ENCODE data around the gene FTO. TPM values are rescaled to one million over a fixed set of nuclear protein-coding genes. Genes with fewer than 3 reads are reported as not detected.

Gene FTO
- total RNA-seq, 1 donor from 2014 or later, result 67.2 TPM

DNA sequence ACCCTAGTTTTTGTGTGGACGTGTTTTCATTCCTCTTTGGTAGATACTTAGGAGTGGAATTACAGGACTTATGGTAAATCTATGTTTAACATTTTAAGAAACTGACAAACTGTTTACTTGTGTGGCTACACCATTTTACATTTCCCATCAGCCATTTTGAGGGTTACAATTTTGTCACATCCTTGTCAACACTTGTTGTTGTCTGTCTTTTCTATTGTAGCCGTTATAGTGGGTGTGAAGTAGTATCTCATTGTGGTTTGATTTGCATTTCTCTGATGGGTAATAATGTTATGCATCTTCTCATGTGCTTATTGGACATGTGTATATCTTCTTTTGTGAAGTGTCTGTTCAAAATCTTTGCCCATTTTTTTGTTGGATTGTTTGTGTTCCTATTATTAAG lies 4.5 kb downstream of the FTO start:
- DNase-seq (ENCODE audit: low spot score), result no peak

DNA sequence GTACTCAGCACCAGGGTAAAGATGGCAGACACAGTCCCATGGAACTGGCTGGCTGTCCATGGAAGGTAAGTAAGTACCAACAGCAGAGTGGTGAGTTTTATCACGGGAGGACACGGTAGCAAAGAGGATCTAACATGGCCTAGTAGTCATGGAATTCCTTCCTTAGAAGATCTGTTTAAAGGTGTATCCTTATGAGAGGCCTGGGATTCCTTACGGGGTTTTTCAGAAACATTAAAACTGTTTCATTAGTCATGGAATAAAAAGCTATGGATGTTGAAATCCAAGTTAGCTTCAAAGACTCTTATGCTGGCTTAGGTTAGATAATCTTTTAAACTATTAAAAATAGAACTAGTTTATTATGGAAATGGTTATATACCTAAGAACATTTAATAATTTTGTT lies 7.4 kb downstream of the FTO start:
- DNase-seq (ENCODE audit: low spot score), result peak; percentile 44

DNA sequence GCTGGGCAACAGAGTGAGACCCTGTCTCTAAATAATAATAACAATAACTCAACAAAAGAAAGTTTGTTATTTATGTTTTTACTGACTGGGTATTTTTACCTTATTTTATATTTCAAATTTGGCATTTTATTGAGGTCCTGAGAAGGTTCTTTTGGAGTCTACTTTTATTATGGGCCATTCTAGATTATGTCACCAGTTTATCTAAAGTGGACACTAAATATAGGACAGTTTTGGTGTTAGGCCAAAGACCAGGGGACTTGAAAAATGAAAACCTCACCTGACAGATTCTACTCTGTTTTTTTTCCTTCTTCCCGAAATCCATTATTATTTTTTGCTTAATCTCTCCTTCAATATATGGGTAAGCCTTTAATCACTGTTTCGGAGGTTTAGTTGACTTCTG lies 8.1 kb downstream of the FTO start:
- DNase-seq (ENCODE audit: low spot score), result no peak

DNA sequence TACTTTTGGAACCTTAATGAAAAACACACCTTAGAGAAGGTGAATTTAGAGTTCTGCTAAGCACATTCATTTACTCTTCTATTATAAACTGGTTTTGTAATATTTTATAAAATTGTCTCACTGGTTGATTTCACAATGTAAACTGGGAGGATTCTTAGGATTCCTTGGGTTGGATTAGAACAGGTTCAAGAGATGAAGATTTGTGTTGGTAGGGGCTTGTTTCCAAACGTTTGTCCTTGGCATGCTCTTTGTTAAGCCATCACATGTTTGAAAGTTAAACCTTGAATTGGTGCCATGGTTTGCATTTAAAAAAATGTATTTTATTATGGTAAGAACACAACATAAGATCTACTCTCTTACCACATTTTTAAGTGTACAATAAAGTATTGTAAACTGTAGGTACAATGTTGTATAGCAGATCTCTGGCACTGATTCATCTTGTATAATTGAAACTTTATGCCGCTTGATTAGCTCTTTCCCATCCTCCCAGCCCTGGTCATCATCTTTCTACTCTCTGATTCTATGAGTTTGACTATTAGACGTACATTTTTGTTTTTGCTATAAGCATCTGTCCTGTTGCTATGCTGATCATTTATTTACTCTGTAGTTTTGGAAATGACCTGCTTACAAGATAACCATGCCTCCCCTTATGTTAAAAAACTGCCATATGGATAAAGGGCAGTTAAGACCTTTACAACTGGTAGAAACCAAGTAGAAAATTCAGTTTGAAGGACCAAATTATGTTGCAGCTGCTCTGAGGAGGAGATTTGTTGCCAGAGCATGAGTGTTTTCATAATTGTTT lies 9.6 kb downstream of the FTO start:
- DNase-seq (ENCODE audit: low spot score), result no peak

DNA sequence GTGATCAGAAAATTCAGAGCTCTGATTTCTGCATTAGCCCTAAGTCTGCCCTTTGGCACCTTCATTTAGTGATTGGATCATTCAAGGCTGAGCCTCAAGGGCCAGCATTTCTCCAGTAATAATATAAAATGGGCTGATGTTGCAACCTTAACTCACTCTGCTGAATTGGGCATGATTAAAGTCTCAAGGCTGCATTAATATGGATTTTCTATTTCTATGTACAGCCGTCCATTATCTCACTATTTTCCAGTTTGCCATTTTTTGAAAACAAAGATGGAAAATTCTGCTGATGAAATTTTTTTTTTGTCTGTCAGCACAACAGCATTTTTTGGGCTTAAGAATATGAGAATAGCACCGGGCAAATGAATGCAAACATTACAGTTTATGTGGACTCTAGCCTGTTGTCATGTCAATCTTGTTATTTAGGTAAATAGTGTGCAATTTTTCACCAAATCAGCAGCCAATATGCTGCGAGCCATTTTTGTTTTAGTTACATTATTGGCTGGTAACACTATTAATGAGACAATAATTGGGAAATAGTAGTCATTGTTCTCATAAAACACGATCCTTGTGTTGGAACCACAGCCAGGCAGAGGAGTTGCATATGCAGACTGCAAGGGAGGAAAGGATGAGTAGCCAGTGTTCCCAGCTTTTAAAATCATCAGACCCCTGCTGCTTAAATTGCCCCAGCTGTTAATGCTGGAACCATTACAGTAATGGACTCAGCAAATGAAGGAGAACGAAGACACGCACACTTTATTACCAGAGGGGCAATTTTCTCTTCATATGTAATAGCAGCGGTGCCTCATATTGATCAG lies 10.5 kb downstream of the FTO start:
- peak; percentile 77 for DNase-seq (ENCODE audit: low spot score)

DNA sequence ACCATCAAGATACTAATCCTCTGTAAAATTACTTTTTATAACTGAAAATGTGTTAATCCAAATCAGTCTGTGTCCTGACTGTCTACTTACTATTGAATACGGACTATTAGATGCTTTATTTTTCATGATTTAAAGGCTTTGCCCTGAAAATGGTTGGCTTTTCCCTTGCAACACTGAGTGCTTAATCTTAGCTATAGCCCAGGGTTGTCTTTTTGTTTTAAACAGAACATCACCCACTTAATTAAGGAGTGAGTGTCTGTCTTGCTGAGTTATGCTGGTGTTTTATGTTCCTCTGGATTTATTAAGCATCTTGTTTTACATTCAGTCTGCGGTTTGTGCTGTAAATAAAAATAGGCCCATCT lies 11.0 kb downstream of the FTO start:
- DNase-seq (ENCODE audit: low spot score), result no peak

DNA sequence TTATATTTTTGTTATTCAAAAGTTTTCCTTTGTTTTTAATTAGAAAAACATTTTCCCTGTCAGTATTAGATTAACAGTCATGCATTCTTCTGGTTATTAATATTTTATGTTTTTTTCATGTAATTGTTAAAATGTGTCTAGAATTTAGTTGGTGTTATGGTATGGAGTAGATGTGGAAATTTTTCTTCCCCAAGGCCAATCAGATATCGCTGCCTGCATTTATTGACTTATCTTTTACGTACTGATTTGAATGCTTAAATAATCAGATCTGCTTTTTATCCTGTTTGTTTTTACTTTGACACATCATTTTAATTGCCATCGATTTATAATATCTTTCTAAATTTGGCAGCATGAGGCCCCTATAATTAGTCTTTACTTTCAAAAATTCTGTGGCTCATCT lies 13.6 kb downstream of the FTO start:
- DNase-seq (ENCODE audit: low spot score), result no peak

DNA sequence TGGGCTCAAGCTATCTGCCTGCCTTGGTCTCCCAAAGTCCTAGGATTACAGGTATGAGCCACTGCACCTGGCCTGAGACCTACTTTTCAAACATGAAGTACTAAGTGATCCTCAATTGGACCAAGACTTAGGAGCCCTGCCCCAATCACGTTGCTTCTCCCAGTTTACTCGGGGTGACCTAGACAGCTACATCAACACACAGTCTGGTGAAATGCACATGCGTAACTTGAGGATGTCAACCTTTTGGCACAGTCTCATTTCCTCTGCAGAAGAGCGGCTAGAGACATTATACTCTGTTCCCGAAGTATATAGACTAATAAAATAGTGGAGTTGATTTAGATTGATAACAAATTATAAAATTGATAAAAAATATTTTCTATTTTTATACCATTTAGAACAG lies 17.1 kb downstream of the FTO start:
- no peak for DNase-seq (ENCODE audit: low spot score)

DNA sequence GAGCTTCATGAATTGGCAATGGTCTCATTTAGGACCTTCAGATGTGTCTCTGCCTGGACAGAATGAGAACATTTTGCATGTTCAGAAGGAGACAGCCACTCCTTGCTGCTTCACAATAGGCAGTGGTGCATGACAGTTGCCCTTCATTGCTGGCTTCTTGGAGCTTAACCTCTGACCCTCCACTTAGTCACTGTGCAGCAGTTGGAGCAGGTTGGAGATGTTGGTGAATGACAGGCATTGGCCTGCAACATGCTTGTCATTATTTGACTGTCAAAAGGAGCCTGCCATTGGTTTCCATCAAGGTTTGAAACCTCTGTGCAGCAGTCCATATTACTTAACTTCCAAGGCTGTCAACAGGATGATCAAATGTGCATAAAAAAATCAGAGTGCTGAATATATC lies 22.7 kb downstream of the FTO start:
- DNase-seq (ENCODE audit: low spot score), result no peak

DNA sequence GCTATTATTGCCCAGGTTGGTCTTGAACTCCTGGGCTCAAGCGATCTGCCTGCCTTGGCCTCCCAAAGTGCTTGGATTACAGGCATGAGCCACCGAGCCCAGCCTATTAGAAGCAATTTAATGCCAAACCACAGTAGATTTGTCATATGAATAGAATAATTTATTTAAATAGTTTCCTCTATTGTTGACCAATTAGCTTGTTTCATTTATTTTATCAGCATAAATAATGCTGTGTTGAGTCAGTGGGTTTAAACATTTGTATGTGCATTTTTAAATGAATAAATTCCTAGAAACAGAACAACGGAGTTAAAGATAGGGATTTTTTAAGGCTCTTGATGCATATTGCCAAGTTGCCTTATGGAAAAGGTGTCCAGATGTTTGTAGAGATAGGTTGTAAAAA lies 26.7 kb downstream of the FTO start:
- no peak for DNase-seq (ENCODE audit: low spot score)

DNA sequence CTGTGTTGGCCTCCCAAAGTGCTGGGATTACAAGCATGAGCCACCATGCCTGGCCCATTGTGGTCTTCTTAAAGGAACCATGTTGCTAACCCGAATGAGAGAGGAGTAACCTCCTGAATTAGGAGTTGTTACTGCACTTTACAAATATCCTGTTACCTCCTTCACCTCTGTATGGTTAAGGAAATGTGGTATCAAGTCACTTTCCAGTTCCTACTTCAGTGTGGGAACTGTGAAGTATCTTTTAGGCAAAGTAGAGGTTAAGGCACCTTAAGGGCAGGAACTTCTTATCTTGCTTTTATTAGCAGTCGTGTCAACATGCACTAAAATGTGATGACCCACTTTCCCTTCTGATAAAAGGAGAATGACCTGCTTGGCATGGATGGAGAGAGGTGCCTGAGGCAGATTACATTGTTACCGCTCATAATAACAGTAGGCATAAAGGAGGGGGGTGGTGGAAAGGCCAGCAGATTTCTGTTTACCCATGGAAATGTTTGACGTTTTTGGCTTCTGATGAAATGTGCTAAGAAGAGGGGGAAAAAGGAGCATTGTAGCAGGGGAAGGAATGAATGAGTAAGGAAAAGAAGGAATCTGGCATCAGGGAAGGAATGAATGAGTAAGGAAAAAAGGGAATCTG lies 28.5 kb downstream of the FTO start:
- no peak for DNase-seq (ENCODE audit: low spot score)

DNA sequence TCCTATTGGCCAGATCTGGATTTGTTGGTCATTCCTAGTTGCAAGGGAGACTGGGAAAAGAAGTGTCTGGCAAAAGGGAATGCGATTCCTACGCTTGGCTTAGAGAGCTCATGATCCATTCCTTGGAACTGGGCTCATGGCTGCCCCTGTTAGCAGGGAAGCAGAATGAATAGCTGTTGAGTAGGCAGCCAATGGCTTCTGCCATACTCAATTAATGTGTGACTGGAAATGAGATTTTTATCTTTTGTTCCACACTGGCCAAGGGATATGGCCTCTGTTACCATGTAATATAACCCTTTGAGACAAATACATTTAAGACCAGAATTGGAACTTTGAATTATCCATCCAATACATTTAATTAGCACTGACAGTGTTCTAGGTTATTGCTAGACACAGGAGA lies 31.0 kb downstream of the FTO start:
- no peak for DNase-seq (ENCODE audit: low spot score)

DNA sequence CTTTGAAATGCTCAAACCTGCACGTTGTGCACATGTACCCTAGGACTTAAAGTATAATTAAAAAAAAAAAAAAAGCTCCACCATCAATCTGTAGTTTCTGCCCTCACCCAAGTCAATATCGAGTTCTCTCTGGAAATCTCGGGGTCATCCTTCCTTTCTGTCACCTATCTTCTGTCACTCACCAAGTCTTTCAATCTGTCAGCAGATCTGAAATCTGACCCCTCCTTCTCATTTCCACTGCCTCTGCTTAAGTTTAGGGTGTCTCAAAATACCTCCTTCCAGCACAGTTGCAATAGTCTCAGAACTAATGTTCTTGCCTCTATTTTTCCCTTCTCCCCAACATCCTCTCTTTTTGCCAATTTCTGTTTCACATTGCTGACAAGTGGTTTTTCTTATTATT lies 32.3 kb downstream of the FTO start:
- DNase-seq (ENCODE audit: low spot score), result no peak

DNA sequence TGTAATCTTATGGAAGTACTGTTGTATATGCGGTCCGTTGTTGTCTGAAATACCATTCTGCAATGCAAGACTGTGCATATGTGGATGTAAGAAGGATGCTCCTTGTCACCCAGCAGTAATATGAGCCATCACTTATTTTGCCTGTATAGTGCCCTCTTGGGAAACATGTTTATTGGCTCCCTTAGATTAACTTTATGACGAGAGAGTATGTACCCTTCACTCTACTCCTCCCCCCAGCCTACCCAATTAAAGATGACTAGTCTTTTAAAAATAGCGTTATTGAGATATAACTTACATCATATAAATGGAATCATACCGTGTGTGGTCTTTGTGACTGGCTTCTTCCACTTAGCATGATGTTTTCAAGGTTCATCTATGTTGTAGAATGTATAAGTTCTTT lies 33.6 kb downstream of the FTO start:
- DNase-seq (ENCODE audit: low spot score), result no peak

DNA sequence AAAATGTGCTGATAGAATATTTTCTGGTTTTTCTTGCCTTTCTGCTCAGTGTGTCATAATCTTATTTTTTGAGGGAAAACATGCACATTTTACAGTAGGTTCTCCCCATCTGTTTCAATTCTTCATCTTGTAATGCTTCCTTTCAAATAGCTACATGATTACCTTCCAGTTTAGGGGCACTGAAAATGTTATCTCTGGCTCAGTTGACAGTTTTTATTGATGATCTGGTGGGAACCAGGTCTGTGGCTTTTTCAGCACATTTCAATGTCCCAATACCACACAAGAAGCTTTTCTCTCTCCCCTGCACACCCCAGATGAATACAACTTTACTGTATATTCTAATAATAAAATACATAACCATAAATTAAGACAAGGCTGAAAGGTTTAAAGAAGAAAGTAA lies 36.5 kb downstream of the FTO start:
- DNase-seq (ENCODE audit: low spot score), result peak; percentile 20

DNA sequence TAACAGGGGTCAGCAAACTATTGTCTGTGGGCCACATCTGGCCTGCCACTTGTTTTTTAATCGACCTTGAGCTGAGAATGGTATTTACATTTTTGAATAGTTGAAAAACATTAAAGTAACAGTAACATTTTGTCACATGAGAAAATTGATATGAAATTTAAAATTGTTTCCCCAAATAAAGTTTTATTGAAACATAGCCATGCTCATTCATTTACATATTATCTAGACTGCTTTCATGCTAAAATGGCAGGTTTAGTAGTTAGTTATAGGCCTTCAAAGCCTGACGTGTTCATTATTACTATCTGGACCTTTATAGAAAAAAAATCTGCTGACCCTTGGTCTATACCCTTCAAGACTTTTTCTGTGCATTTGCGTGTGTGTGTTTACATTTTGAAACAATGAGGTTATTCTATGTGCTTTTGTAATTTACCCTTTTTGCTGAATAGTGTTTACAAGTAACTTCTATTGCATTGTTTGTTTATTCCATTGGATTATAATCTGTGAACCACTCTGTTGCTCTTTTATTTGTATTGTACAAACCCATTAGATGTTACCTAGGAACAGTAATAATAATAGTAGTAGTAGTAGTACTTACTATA lies 37.1 kb downstream of the FTO start:
- no peak for DNase-seq (ENCODE audit: low spot score)

DNA sequence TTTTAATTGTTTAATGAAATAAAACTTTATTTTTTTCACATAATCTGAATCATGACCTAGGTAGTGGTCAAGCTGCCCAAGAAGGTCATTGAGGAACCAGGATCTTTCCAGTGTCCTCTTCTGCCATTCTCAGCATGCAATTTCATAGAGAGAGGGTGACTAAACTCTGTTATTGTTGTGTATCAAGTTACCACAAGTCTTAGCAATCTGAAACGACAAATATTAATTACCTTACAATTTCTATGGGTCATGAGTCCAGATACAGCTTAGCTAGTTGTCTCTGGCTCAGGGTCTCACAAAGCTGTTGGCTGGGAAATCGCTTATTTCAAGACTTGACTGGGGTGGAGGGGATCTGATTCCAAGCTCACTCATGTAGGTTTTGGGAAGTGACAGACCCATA lies 37.6 kb downstream of the FTO start:
- no peak for DNase-seq (ENCODE audit: low spot score)

DNA sequence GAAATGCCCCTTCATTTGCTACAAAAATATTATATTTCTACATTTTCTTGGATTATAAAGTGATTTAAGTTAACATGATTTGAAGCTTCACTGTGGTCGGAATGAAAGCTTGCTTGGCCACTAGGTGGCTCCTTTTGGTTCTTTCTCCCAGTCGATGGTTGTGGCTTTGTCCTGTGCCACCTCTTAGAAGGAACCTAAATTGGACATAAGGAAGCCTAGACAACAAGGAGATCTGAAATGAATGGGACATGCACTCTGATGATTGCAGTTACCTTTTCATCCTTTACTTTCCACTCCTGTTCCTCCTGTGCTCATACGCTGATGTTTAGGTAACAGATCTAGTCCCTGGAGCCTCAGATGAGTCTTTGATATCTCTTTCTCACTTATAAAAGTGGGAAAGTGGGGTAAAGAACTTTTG lies 39.2 kb downstream of the FTO start:
- DNase-seq (ENCODE audit: low spot score), result no peak

DNA sequence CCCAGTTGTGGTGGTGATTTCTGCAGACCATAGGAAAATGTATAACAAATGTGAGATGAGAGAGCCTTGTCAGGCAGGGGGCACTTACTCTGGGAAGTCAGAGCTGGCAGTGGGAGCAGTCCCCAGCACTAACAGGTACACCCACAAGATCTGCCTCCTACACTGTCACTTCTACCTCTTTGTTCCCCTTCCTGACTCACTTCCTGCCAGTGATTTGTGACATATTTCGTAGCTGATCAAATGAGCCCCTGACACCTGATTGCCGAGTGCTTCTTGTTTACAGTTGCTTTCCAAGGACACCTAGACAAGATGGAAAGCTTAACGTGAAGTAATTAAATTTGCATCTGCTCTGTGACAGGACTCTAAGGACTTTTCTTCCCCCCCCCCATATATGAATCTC lies 40.5 kb downstream of the FTO start:
- no peak for DNase-seq (ENCODE audit: low spot score)

DNA sequence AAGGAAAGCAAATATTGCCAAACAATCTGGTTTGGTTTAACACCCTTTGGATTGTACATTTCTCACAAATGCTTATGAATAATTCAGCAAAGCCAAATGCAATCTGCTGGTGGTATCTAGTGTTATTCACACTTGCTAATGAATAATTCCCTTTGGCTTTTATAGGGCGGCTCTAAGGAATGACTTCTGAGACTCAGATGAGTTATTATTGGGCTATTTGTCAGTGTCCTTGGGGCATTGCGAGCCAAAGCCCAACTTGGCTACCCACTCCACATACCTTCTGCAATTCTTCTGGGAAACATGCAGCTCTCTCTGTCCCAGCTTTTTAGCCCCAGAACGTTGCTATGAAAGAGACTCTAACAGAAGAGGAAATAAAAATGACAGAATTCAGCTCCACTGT lies 41.1 kb downstream of the FTO start:
- DNase-seq (ENCODE audit: low spot score), result no peak

DNA sequence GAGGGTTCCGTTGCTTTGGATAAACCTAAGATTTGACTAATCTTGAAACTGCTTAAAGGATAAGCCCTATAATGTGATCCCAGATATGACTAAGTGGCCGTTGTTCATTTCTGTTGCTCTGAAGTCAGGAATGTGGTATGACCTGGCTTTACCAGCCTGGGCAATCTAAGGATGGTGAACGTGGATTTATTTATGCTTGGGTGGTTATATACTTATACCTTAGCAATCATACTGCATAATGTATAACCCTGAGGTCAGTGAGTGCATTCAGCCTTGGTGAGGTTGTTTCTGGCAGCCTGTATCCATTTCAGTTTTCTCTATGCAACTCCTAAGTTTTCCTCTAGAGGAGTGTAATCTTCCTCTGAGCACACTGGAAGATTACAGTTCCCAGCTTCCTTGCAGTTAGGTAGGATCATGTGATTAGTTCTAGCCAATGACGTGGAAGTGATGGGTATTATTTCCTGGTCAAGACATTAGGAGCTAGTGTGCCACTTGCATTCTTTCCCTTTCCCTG lies 41.9 kb downstream of the FTO start:
- peak; percentile 29 for DNase-seq (ENCODE audit: low spot score)

DNA sequence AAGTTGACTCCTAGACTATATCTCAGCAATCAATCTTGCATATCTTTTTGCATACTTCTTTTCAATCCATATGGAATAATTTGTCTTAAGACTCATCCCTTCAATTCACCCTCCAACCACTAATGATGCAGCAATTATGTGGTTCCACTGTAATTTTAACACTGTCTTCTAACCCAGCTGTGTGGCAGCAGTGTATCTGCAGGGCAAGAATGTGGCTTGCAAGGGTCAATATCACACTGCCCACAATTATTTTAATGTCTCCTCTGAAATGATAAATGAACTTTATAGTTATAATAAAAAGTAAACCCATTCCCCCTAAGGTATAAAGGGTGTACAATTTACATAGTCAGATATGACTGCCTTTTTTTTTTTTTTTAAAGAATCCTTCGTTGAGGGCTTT lies 48.6 kb downstream of the FTO start:
- no peak for DNase-seq (ENCODE audit: low spot score)
